WTC11 (cell line): ENCODE measurements around the gene UMOD. TPM values are rescaled to one million over a fixed set of nuclear protein-coding genes. Genes with fewer than 3 reads are reported as not detected.

Source experiments
- ATAC-seq: fragments of 200-7000 bp; cut with Tn5 transposase; 2 replicates; pipeline ENCODE4 v1.10.0; 2021; ENCODE audit warnings: mild to moderate bottlenecking, moderate library complexity
- CTCF ChIA-PET: fragments of 300-600 bp; sonication (Branson Sonifier 250); formaldehyde crosslinking; loops from one replicate; lab custom pipeline; 2021; ENCODE audit warnings: antibody characterized with exemption; lab: Charles Lee
- POLR2A ChIA-PET: fragments of 350-600 bp; sonication (Branson Sonifier 250); formaldehyde crosslinking; loops from one replicate; lab custom pipeline; 2021; ENCODE audit warnings: antibody characterized with exemption; lab: Charles Lee
- DNase-seq: peaks from one replicate; pipeline ENCODE4 v3.0.0; 2021; ENCODE audit warnings: low spot score
- H3K27ac Mint-ChIP-seq: 2 replicates; pipeline ENCODE4 v1.8.0; 2021; ENCODE audit warnings: mixed read lengths
- H3K27me3 Mint-ChIP-seq: 2 replicates; pipeline ENCODE4 v1.8.0; 2021; ENCODE audit warnings: low read depth, mild to moderate bottlenecking, moderate library complexity, mixed read lengths
- H3K36me3 Mint-ChIP-seq: 2 replicates; pipeline ENCODE4 v1.8.0; 2021; ENCODE audit warnings: mixed read lengths
- H3K4me1 Mint-ChIP-seq: 2 replicates; pipeline ENCODE4 v1.8.0; 2022; ENCODE audit warnings: mixed read lengths
- H3K4me3 Mint-ChIP-seq: 2 replicates; pipeline ENCODE4 v1.8.0; 2021; ENCODE audit warnings: mild to moderate bottlenecking, moderate library complexity, mixed read lengths
- H3K9me3 Mint-ChIP-seq: 2 replicates; pipeline ENCODE4 v1.8.0; 2021; ENCODE audit warnings: mixed read lengths
- CBFB ChIP-seq: sonication (generic); formaldehyde crosslinking; IDR thresholded peaks from 2 replicates; pipeline ENCODE4 v1.8.1; 2022; ENCODE audit warnings: mild to moderate bottlenecking, low read depth, missing genetic modification reagents
- FOXK1 ChIP-seq: sonication (generic); formaldehyde crosslinking; IDR thresholded peaks from 2 replicates; pipeline ENCODE4 v1.8.0; 2022; ENCODE audit warnings: mild to moderate bottlenecking, moderate library complexity, missing genetic modification reagents
- IRF2 ChIP-seq: sonication (generic); formaldehyde crosslinking; IDR thresholded peaks from 2 replicates; pipeline ENCODE4 v1.8.0; 2022; ENCODE audit warnings: low read depth, missing genetic modification reagents, borderline replicate concordance
- MXD4 ChIP-seq: fragments of 250-450 bp; sonication (Bioruptor Pico); IDR thresholded peaks from 2 replicates; pipeline ENCODE4 v1.8.0; 2021; ENCODE audit warnings: mild to moderate bottlenecking, moderate library complexity, borderline replicate concordance
- MYBL2 ChIP-seq: sonication (generic); formaldehyde crosslinking; IDR thresholded peaks from 2 replicates; pipeline ENCODE4 v1.8.1; 2023; ENCODE audit warnings: mild to moderate bottlenecking, moderate library complexity, missing genetic modification reagents
- NFYB ChIP-seq: sonication (generic); formaldehyde crosslinking; conservative IDR thresholded peaks from 2 replicates; pipeline ENCODE4 v1.8.0; 2022; ENCODE audit warnings: low read depth, missing genetic modification reagents
- SMAD3 ChIP-seq: sonication (generic); formaldehyde crosslinking; IDR thresholded peaks from 2 replicates; pipeline ENCODE4 v1.8.0; 2022; ENCODE audit warnings: missing genetic modification reagents, mild to moderate bottlenecking, borderline replicate concordance
- SMAD4 ChIP-seq: sonication (generic); formaldehyde crosslinking; IDR thresholded peaks from 2 replicates; pipeline ENCODE4 v1.8.0; 2022; ENCODE audit warnings: mild to moderate bottlenecking, missing genetic modification reagents
- TCF7 ChIP-seq: sonication (generic); formaldehyde crosslinking; IDR thresholded peaks from 2 replicates; pipeline ENCODE4 v1.8.0; 2022; ENCODE audit warnings: mild to moderate bottlenecking, low read depth, missing genetic modification reagents, moderate library complexity
- TP53 ChIP-seq: sonication (generic); formaldehyde crosslinking; IDR thresholded peaks from 2 replicates; pipeline ENCODE4 v1.8.1; 2023; ENCODE audit warnings: mild to moderate bottlenecking, missing genetic modification reagents
- ZNF263 ChIP-seq: sonication (generic); formaldehyde crosslinking; IDR thresholded peaks from 2 replicates; pipeline ENCODE4 v1.8.1; 2022; ENCODE audit warnings: low read depth, mild to moderate bottlenecking, moderate library complexity, missing genetic modification reagents
- ZNF317 ChIP-seq: sonication (generic); formaldehyde crosslinking; IDR thresholded peaks from 2 replicates; pipeline ENCODE4 v1.8.1; 2023; ENCODE audit warnings: low read depth, mild to moderate bottlenecking, moderate library complexity, missing genetic modification reagents, borderline replicate concordance
- ZNF671 ChIP-seq: fragments of 250-450 bp; sonication (Bioruptor Pico); IDR thresholded peaks from 2 replicates; pipeline ENCODE4 v1.8.0; 2021; ENCODE audit warnings: mild to moderate bottlenecking
- total RNA-seq: library from RNA; stranded (reverse); gene quantifications from 3 replicates; pipeline ENCODE4 v1.2.3, GENCODE V29; 2021
- TF ChIP-seq, protein P1 (sequence below): sonication (generic); formaldehyde crosslinking; IDR thresholded peaks from 2 replicates; pipeline ENCODE4 v1.8.0; 2022; ENCODE audit warnings: missing genetic modification reagents
- TF ChIP-seq, protein P2 (sequence below): sonication (generic); formaldehyde crosslinking; IDR thresholded peaks from 2 replicates; pipeline ENCODE4 v1.8.1; 2022; ENCODE audit warnings: low read depth, missing genetic modification reagents, borderline replicate concordance
- TF ChIP-seq, protein P3 (sequence below): sonication (generic); formaldehyde crosslinking; conservative IDR thresholded peaks from 2 replicates; pipeline ENCODE4 v1.8.1; 2022; ENCODE audit warnings: mild to moderate bottlenecking, missing genetic modification reagents
- TF ChIP-seq, protein P4 (sequence below): fragments of 250-450 bp; sonication (Bioruptor Pico); conservative IDR thresholded peaks from 2 replicates; pipeline ENCODE4 v1.9.0; 2021; ENCODE audit warnings: mild to moderate bottlenecking
- TF ChIP-seq, protein P5 (sequence below): sonication (generic); formaldehyde crosslinking; IDR thresholded peaks from 2 replicates; pipeline ENCODE4 v1.8.0; 2023; ENCODE audit warnings: mild to moderate bottlenecking, missing genetic modification reagents
- TF ChIP-seq, protein P6 (sequence below): sonication (generic); formaldehyde crosslinking; IDR thresholded peaks from 2 replicates; pipeline ENCODE4 v1.8.1; 2022; ENCODE audit warnings: mild to moderate bottlenecking, missing genetic modification reagents, moderate library complexity, borderline replicate concordance
- TF ChIP-seq, protein P7 (sequence below): fragments of 250-450 bp; sonication (Bioruptor Pico); IDR thresholded peaks from 2 replicates; pipeline ENCODE4 v2.1.2; 2022; ENCODE audit warnings: mild to moderate bottlenecking, moderate library complexity
- TF ChIP-seq, protein P8 (sequence below): fragments of 250-450 bp; sonication (Bioruptor Pico); IDR thresholded peaks from 2 replicates; pipeline ENCODE4 v1.9.0; 2021; ENCODE audit warnings: moderate library complexity, mild to moderate bottlenecking, inconsistent platforms, borderline replicate concordance

The UMOD gene
- total RNA-seq, 1 experiment from 2014 or later = not detected

DNA sequence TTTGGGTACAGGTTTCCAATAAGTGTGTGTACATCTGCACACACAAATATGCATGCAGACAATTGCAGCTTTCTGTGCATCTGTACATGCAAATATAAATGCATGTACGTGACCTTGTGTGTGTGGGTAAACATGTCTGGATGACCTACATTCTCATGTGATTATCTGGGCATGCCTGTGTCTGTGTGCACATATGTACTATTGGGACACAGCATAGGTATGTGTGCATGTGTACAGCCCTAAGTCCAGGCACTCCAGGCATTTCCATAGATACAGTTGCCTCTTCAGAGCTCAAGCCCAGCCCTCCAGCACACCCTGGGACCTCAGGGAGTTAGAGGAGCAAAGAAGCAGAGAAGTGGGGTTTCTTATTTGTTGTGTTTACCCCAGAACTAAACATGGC, 18.1 kb downstream of the UMOD start (continued):
- TF ChIP-seq, protein P1, sequence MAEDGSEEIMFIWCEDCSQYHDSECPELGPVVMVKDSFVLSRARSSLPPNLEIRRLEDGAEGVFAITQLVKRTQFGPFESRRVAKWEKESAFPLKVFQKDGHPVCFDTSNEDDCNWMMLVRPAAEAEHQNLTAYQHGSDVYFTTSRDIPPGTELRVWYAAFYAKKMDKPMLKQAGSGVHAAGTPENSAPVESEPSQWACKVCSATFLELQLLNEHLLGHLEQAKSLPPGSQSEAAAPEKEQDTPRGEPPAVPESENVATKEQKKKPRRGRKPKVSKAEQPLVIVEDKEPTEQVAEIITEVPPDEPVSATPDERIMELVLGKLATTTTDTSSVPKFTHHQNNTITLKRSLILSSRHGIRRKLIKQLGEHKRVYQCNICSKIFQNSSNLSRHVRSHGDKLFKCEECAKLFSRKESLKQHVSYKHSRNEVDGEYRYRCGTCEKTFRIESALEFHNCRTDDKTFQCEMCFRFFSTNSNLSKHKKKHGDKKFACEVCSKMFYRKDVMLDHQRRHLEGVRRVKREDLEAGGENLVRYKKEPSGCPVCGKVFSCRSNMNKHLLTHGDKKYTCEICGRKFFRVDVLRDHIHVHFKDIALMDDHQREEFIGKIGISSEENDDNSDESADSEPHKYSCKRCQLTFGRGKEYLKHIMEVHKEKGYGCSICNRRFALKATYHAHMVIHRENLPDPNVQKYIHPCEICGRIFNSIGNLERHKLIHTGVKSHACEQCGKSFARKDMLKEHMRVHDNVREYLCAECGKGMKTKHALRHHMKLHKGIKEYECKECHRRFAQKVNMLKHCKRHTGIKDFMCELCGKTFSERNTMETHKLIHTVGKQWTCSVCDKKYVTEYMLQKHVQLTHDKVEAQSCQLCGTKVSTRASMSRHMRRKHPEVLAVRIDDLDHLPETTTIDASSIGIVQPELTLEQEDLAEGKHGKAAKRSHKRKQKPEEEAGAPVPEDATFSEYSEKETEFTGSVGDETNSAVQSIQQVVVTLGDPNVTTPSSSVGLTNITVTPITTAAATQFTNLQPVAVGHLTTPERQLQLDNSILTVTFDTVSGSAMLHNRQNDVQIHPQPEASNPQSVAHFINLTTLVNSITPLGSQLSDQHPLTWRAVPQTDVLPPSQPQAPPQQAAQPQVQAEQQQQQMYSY (CRISPR knock-in tag) = no peak
- TF ChIP-seq TP53 (CRISPR knock-in tag) (no peak), SMAD4 (CRISPR knock-in tag) (no peak), FOXK1 (CRISPR knock-in tag) (no peak), IRF2 (CRISPR knock-in tag) (no peak), ZNF671 (no peak), SMAD3 (no peak), NFYB (CRISPR knock-in tag) (no peak)
- TF ChIP-seq, protein P2, sequence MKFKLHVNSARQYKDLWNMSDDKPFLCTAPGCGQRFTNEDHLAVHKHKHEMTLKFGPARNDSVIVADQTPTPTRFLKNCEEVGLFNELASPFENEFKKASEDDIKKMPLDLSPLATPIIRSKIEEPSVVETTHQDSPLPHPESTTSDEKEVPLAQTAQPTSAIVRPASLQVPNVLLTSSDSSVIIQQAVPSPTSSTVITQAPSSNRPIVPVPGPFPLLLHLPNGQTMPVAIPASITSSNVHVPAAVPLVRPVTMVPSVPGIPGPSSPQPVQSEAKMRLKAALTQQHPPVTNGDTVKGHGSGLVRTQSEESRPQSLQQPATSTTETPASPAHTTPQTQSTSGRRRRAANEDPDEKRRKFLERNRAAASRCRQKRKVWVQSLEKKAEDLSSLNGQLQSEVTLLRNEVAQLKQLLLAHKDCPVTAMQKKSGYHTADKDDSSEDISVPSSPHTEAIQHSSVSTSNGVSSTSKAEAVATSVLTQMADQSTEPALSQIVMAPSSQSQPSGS (CRISPR knock-in tag) = no peak
- TF ChIP-seq, protein P3, sequence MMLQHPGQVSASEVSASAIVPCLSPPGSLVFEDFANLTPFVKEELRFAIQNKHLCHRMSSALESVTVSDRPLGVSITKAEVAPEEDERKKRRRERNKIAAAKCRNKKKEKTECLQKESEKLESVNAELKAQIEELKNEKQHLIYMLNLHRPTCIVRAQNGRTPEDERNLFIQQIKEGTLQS (CRISPR knock-in tag) = no peak

DNA sequence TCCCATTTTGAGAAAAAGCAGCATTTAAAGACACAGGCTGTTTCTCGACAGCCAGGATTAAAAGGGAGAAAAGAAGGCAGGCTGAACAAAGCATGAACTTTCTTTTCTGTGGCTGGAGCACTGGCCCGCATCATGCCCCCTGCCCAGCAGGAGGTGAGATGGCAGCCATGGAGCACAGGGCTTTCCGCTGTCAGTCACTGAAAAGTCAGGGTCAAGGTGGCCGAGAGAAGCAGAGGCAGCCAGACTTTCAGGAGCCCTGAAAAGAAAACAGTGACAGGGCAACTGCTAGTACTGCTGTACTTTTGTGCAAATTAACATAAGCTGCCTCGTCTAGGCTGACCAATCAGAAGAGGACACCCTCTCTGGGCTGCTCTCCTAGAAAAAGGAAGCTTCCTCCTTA, 19.4 kb downstream of the UMOD start:
- Mint-ChIP-seq H3K9me3 (no peaks in the 10 kb centered on the region), H3K27me3 (no peaks in the 10 kb centered on the region), H3K4me1 (peaks cover 8% of the 10 kb centered on the region; the same call in 1 of the 2 replicates), H3K4me3 (no peak overlapping the region), H3K27ac (no peak overlapping the region), H3K36me3 (no peaks in the 10 kb centered on the region)
- ChIA-PET CTCF (interaction anchor here (0.5 to 1.4 kb wide), 6 partner anchors 41 to 738 kb away, joined by 3 to 5 read pairs (median 3); no protein-coding TSS in a partner anchor), POLR2A (interaction anchor here (0.6 kb wide), 1 partner anchor 1269 kb away, joined by 3 read pairs; no protein-coding TSS in a partner anchor)
- ATAC-seq = no peak
- no peak for DNase-seq
- TF ChIP-seq, protein P4, sequence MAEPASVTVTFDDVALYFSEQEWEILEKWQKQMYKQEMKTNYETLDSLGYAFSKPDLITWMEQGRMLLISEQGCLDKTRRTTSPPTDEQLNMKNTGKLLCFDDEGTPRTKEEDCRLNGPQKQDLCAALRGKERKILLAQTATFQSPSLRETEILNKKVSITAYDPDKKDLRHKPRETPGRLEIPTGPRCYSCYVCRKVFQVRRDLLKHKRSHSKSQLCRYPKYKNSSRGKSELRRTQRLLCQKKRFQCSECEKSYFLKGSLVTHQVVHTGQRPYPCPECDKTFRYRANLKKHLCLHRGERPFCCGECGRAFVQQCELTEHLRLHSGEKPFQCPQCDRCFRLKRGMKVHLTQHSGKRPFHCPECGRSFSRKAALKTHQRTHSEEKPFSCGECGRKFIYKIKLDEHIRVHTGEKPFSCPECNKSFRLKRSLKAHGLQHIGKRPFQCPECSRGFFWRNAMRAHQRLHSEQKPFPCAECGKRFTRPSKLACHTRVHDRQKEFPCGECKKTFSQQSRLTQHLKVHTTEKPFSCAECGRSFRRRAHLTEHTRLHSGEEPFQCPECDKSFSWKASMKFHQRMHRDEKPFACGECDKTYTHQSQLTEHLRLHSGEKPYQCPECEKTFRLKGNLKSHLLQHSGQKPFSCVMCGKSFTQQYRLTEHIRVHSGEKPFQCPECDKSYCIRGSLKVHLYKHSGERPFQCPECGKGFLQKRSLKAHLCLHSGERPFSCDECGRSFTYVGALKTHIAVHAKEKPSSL (CRISPR knock-in tag) = no peak
- TF ChIP-seq MXD4 (no peak), CBFB (CRISPR knock-in tag) (no peak), FOXK1 (CRISPR knock-in tag) (no peak), ZNF317 (CRISPR knock-in tag) (no peak), ZNF263 (no peak), TCF7 (CRISPR knock-in tag) (no peak), MYBL2 (CRISPR knock-in tag) (no peak)
- TF ChIP-seq, protein P5, sequence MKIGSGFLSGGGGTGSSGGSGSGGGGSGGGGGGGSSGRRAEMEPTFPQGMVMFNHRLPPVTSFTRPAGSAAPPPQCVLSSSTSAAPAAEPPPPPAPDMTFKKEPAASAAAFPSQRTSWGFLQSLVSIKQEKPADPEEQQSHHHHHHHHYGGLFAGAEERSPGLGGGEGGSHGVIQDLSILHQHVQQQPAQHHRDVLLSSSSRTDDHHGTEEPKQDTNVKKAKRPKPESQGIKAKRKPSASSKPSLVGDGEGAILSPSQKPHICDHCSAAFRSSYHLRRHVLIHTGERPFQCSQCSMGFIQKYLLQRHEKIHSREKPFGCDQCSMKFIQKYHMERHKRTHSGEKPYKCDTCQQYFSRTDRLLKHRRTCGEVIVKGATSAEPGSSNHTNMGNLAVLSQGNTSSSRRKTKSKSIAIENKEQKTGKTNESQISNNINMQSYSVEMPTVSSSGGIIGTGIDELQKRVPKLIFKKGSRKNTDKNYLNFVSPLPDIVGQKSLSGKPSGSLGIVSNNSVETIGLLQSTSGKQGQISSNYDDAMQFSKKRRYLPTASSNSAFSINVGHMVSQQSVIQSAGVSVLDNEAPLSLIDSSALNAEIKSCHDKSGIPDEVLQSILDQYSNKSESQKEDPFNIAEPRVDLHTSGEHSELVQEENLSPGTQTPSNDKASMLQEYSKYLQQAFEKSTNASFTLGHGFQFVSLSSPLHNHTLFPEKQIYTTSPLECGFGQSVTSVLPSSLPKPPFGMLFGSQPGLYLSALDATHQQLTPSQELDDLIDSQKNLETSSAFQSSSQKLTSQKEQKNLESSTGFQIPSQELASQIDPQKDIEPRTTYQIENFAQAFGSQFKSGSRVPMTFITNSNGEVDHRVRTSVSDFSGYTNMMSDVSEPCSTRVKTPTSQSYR (CRISPR knock-in tag) = no peak
- TF ChIP-seq, protein P6, sequence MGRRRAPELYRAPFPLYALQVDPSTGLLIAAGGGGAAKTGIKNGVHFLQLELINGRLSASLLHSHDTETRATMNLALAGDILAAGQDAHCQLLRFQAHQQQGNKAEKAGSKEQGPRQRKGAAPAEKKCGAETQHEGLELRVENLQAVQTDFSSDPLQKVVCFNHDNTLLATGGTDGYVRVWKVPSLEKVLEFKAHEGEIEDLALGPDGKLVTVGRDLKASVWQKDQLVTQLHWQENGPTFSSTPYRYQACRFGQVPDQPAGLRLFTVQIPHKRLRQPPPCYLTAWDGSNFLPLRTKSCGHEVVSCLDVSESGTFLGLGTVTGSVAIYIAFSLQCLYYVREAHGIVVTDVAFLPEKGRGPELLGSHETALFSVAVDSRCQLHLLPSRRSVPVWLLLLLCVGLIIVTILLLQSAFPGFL = no peak
- TF ChIP-seq, protein P7, sequence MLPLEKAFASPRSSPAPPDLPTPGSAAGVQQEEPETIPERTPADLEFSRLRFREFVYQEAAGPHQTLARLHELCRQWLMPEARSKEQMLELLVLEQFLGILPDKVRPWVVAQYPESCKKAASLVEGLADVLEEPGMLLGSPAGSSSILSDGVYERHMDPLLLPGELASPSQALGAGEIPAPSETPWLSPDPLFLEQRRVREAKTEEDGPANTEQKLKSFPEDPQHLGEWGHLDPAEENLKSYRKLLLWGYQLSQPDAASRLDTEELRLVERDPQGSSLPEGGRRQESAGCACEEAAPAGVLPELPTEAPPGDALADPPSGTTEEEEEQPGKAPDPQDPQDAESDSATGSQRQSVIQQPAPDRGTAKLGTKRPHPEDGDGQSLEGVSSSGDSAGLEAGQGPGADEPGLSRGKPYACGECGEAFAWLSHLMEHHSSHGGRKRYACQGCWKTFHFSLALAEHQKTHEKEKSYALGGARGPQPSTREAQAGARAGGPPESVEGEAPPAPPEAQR = no peak
- TF ChIP-seq, protein P8, sequence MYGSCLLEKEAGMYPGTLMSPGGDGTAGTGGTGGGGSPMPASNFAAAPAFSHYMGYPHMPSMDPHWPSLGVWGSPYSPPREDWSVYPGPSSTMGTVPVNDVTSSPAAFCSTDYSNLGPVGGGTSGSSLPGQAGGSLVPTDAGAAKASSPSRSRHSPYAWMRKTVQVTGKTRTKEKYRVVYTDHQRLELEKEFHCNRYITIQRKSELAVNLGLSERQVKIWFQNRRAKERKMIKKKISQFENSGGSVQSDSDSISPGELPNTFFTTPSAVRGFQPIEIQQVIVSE (CRISPR knock-in tag) = no peak
- TF ChIP-seq, all 79 proteins: peak for 0
